Erythroblast (primary cell): ENCODE data around the gene RPS6KA3.

Experiments
- GATA1 ChIP-seq: IDR thresholded peaks from 2 replicates; pipeline ENCODE4 v1.6.1; 2011; ENCODE audit warnings: low read depth, mild to moderate bottlenecking, control low read depth, low read length, moderate library complexity
- POLR2A ChIP-seq: IDR thresholded peaks from 2 replicates; pipeline ENCODE4 v1.6.1; 2011; ENCODE audit warnings: mild to moderate bottlenecking, low read length

DNA sequence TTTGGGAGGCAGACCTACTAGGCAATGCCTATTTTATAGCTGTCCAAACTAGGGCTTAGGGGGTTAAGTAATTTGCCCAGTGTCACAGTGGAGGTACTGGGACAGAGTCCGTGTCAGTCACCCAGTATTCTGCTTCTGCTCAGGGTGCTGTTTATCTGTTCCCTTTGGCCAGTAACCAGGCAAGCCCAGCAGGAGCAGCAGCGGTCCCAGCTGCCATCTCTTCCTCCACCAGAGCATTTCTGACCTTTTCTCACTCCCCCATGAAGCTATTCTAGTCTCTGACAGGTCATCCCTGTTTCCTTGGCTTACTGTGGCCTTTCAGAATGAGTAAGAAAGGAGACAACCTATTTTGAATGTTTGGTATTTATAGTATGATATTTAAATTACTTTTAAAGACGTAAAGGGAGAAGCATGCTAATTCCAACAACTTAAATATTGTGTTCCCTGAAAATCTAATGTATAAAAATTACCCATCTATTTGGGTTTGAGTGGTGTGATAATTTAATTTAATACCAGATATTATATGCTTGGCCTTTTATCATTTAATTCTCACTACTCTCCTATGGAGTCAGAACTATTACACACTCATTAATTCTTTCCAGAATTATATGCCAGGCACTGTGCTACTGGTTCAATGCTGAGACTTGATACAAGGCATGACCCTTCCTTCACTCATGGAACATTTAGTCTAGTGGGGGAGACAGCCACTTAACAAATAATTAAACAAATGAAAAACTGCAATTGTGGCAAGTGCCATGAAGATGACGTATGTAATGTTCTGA, 60.6 kb downstream of the RPS6KA3 start:
- TF ChIP-seq POLR2A (no peak), GATA1 (no peak)
